ENCODE results near the gene GFRAL.

Gene GFRAL

DNA sequence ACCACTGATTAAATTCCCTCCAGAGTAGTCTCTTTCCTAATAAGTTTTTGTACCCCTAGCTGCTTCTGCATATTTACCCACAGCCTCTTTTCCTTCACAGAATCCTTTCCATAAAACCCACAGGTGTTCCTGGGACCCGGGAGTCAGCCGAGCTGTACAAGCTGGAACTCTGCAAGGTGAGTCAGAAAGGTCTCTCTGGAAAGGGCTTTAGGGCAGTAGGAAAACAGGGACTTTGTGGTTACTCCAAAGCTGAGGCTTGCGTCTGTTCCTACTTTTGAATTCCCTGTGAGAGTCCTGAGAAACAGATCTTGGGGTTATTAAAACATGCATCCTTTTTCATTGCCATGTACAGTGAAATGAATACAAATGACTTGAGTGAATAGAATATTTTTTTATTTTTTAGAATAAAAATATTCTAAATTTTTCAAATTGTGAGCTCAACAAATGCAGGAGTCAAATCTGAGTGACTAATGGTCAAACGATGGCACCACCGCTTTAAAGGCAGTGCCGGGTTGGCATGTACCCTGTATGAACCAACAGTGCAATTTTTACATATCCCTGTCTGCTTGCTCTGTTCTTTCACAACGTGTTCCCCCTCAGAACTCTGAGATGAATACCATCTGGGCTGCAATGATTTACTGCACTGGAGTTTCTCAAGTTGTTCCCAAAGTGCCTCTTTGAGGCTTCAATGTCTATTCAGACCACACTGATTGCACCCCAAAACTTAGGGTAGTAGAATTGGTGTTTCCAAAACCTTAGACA, 78.4 kb downstream of the GFRAL start:
- DNase-seq: no peak
- in situ Hi-C loops (cut with MboI; ENCODE audit: low pct_unique_long_range_greater_than_20kb, low sequenced_read_pairs): no loop called here

DNA sequence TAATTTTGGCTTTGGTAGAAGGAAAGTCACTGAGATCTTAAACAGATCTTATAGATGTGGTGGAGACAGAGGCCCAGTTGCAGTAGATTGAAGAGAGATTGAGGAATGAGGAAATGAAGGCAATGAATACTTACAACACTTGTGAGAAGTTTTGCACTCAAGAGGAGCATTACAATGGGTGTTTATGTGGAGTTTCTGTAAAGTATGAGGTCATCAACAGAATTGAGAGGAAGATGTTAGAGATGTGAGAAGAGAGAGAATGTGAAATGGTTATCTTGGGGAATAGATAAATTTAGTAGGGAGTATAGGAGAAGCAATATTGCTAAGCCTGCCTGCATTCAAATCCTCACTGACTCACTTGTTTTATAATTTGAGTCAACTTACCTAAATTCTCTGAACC, 83.4 kb downstream of the GFRAL start:
- in situ Hi-C loops (cut with MboI; ENCODE audit: low pct_unique_long_range_greater_than_20kb, low sequenced_read_pairs): no loop called here
- DNase-seq: no peak

DNA sequence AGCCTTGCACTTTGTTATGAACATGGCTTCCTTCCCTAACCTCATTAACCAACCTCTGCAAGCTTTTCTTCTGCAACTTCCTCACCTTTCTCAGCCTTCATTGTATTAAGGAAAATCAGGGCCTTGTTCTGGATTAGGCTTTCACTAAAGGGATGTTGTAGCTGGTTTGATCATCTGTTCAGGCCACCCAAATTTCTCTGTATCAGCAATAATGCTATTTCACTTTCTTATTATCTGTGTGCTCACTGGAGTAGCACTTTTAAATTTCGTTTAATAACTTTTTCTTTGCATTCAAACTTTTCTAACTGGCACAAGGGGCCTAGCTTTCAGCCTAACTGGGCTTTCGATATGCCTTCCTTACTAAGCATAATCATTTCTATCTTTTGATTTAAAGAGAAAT, 96.7 kb downstream of the GFRAL start:
- in situ Hi-C loops (cut with MboI; ENCODE audit: low pct_unique_long_range_greater_than_20kb, low sequenced_read_pairs): no loop called here
- no peak for DNase-seq

GRCh38 chr6:55433446-55434130, 106.3 kb downstream of the GFRAL start:
- in situ Hi-C loops (cut with MboI; ENCODE audit: low pct_unique_long_range_greater_than_20kb, low sequenced_read_pairs): no loop called here
- no peak for DNase-seq

- DNase-seq: no peak
- in situ Hi-C loops (cut with MboI; ENCODE audit: low pct_unique_long_range_greater_than_20kb, low sequenced_read_pairs): no loop called here
Measured at GRCh38 chr6:55437141-55437540, 109.9 kb downstream of the GFRAL start.

- in situ Hi-C loops (cut with MboI; ENCODE audit: low pct_unique_long_range_greater_than_20kb, low sequenced_read_pairs): no loop called here
- DNase-seq: no peak
Measured at GRCh38 chr6:55438203-55438602, 110.9 kb downstream of the GFRAL start.

DNA sequence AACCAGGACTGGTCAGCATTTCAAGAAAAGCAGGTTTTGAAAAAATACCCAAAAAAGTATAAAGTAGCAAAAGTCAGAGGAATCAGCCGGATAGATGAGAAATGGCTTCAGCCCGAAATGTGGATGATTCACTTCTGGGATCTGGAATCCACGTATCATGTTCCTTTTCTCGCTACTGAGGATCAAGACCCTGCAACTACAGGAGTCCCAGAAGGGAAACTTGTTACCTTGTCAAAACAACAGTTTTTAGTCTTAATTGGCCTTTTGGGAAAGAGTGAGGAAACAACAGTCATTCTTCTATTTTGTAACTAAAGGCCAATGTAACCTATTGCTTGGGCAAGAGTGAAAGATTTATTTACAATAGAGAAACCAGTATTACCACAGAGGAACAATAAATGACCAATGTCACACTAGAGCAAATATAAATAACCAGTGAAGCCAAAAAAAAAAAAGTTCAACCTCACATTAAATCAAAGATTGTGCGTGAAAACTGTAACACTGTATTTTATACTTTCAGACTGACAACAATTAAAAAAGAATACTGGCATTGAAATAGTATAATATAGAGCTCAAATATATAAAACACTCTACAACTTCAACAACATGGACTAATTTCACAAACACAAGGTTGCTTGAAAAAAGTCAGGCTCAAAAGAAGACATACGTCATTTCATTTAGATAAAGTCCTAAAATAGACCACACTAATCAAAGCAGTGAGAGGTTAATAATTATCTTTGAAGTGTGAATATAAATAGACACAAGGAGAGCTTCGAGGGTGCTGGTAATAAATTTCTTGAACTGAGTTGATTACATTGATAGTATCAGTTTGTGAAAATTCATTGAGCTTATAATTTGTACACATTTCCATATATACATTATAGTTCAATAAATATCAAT, 116.2 kb downstream of the GFRAL start:
- no peak for DNase-seq
- in situ Hi-C loops (cut with MboI; ENCODE audit: low pct_unique_long_range_greater_than_20kb, low sequenced_read_pairs): no loop called here

- in situ Hi-C loops (cut with MboI; ENCODE audit: low pct_unique_long_range_greater_than_20kb, low sequenced_read_pairs): no loop called here
- peak; percentile 46 for DNase-seq
Measured at GRCh38 chr6:55445648-55446204, 118.5 kb downstream of the GFRAL start.

- in situ Hi-C loops (cut with MboI; ENCODE audit: low pct_unique_long_range_greater_than_20kb, low sequenced_read_pairs): no loop called here
- no peak for DNase-seq
Measured at GRCh38 chr6:55447891-55448290, 120.6 kb downstream of the GFRAL start.

DNA sequence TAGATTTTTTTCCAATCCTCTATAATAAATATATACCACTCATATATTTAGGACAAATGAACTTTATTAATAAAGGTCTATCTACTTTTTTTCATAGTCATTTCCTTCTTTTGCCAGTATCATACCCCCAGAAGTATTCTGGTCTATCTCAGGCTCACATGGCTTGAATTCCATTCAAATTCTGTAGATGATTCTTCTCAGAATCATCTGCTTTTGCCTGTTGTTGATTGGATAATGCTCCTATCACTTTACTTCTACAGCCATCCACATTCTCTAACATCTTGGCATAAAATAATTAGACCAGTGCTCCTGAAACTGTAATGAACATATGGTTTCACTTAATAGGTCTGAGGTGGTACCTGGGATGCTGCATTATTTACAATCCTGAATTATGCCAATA, 121.2 kb downstream of the GFRAL start:
- in situ Hi-C loops (cut with MboI; ENCODE audit: low pct_unique_long_range_greater_than_20kb, low sequenced_read_pairs): no loop called here
- no peak for DNase-seq

DNA sequence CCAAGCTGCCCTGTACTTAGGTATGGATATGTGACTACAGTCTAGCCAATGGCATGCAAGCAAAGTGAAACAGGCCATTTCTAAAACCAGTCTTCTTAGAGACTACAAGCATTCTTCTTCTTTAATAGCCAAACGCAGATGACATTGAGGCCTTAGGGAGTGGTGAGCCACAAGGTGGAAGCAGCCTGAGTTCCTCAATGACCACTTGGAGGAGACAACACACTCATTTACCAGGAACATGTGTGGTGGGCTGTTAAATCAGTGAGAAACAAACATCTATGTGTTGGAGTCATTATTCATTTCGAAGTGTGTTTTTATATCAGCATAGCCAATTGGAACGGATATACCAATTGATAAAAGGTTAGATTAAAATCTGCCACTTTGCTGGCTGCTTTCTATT, 122.0 kb downstream of the GFRAL start:
- DNase-seq: no peak
- in situ Hi-C loops (cut with MboI; ENCODE audit: low pct_unique_long_range_greater_than_20kb, low sequenced_read_pairs): no loop called here

DNA sequence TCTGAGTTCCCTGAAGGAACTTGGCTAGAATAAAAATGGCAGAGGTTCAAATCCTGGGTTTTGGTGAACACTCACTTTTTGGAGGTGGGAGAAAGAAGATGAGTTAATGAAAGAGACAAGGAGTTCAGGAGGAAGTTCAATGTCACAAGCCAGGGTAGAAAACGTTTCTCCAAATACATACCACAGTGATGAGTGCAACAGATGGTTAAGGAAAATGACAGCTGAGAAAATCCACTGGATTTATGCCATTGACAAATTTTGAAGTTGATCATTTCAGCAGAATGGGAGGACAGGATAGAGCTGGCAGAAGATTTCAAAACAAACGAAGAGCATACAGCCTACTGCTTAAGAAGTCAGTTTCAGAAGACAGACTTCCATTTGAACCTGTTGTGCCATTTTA, 122.7 kb downstream of the GFRAL start:
- no peak for DNase-seq
- in situ Hi-C loops (cut with MboI; ENCODE audit: low pct_unique_long_range_greater_than_20kb, low sequenced_read_pairs): no loop called here

Data from KBM-7 (cell line).